GM19193 (cell line): ENCODE data around the gene CERS1.

Experiments
- POLR2A ChIP-seq: IDR thresholded peaks from 4 replicates; pipeline ENCODE4 v1.6.1; 2011; ENCODE audit not compliant: insufficient read depth, insufficient read length; ENCODE audit errors: extremely low read depth

The CERS1 gene

GRCh38 chr19:18895824-18896341 is at the start of gene CERS1:
TSS of gene CERS1 (minus strand) at chr19:18896158. CDS start at chr19:18896072, 86 bp downstream.
- TF ChIP-seq POLR2A: no peak

GRCh38 chr19:18945297-18945696 is 49.3 kb upstream of the CERS1 start:
- TF ChIP-seq POLR2A: no peak

- TF ChIP-seq POLR2A: no peak
Observed at GRCh38 chr19:18943465-18943864, 47.5 kb upstream of the CERS1 start.

- no peak for TF ChIP-seq POLR2A
Observed at GRCh38 chr19:18942692-18943091, 46.7 kb upstream of the CERS1 start.

GRCh38 chr19:18941628-18942354 is 45.8 kb upstream of the CERS1 start:
- no peak for TF ChIP-seq POLR2A

GRCh38 chr19:18940769-18941627 is 45.0 kb upstream of the CERS1 start, which contains the start of gene HOMER3:
TSS of gene HOMER3 (minus strand) at chr19:18941217. CDS start at chr19:18938982, 2,235 bp downstream.
- TF ChIP-seq POLR2A: no peak

GRCh38 chr19:18939922-18940768 is 44.2 kb upstream of the CERS1 start:
- no peak for TF ChIP-seq POLR2A

GRCh38 chr19:18939163-18939562 is 43.2 kb upstream of the CERS1 start:
- TF ChIP-seq POLR2A: no peak

- no peak for TF ChIP-seq POLR2A
Observed at GRCh38 chr19:18933297-18933696, 37.3 kb upstream of the CERS1 start.

- no peak for TF ChIP-seq POLR2A
Observed at GRCh38 chr19:18932216-18932841, 36.4 kb upstream of the CERS1 start.

GRCh38 chr19:18931316-18932162 is 35.6 kb upstream of the CERS1 start:
- no peak for TF ChIP-seq POLR2A

- TF ChIP-seq POLR2A: no peak
Observed at GRCh38 chr19:18929311-18929710, 33.4 kb upstream of the CERS1 start.

GRCh38 chr19:18928018-18928805 is 32.3 kb upstream of the CERS1 start:
- peak; percentile 10 for TF ChIP-seq POLR2A

- no peak for TF ChIP-seq POLR2A
Observed at GRCh38 chr19:18924684-18925213, 28.8 kb upstream of the CERS1 start.
